ENCODE data around the gene BAD.

Gene BAD

DNA sequence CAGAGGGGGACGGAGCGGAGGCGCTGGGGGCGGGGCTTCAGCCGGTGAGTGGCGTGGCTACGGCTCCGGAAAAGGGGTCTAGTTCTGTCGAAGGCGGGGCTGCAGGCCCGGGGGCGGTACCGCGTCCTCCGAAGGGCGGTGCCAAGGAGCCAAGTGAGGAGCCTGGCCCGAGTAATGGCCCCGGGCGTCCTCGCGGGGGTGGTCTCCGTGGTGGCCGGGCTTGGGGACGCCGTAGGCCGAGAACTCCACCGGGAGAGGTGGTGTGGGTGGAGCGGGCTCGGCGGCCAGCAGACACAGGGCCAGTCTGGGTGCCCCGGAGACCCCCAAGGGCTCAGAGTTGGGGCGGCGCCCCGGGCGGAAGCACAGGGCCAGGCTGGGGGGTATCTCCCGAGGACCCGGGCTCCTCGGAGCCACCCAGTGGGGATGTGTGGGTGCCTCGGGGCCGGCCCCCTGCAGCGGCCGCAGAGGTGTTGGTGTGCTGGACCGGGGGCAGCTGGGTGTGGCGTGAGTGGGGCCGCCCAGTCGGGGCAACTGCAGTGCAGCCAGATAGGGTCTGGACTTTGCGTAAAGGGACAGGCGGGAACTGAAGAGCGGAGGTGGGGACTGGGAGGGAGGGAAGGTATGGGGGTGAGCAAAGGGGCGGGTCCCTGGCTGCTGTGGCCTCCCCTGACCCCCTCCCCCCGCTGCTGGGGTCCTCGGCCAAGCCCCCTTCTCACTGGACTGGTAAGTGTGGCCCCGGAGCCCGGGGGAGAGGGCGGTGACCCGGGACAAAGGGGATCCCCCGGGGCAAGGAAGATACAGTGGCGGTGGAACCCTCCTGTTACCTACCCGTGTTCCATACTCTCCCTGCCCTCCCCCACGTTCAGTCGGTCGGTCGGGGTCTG lies 42.7 kb downstream of the BAD start:
- no peak for DNase-seq

DNA sequence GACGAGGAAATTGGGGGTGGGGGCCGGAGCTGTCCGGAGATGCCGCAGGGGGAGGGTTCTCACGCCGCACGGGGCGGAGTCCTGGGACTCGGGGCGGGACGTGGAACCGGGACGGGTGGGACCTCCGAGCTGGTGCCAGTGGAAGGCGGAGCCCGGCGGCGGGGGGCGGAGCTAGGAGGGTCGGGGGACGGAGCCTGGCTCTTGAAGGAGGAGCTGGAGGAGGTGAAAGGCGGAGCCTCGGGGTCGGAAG lies 43.3 kb downstream of the BAD start:
- peak; percentile 77 for DNase-seq

DNA sequence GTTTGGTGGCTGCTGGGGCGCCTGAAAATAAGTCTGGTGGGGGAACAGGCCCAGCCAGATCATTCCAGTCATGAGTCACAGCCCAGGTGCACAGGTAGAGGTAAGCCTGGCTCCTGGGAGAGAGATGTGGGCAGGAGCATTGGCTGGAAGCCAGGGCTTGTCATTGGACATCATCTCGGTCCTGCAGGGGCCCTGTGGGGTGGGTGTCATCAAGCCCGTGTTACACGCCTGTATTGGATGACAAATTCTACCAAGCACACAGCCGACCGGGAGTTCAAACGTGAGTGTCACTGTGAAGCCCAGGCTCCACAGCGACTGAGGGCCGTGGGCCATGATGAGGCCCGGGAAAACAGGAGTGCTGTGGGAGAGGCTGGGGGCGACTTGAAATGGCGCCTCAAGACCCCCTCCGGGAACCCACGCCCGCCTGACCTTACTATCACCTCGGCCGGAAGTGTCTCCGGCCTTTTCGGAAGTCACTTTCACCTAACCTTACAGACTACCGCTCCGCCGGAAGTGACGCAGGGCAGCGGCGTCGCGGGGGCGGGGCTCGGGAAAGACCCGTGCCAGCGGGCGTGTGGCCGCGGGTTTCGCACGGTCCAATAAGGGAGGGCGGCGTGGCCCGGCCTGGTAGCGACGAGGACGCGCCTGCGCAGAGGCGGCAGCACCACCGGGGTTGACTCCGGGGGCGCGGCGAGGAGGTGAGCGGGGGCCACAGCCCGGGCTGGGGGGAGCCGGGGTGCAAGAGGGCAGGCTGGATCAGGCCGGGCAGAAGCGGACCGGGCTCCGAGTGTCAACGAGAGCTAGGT lies 43.8 kb downstream of the BAD start, which contains the start of gene FKBP2:
TSS of gene FKBP2 (plus strand) at position 661 of the 806 bp plus-strand sequence. CDS start 1,293 bp downstream, outside the sequence.
- DNase-seq, result peak; percentile 57

DNA sequence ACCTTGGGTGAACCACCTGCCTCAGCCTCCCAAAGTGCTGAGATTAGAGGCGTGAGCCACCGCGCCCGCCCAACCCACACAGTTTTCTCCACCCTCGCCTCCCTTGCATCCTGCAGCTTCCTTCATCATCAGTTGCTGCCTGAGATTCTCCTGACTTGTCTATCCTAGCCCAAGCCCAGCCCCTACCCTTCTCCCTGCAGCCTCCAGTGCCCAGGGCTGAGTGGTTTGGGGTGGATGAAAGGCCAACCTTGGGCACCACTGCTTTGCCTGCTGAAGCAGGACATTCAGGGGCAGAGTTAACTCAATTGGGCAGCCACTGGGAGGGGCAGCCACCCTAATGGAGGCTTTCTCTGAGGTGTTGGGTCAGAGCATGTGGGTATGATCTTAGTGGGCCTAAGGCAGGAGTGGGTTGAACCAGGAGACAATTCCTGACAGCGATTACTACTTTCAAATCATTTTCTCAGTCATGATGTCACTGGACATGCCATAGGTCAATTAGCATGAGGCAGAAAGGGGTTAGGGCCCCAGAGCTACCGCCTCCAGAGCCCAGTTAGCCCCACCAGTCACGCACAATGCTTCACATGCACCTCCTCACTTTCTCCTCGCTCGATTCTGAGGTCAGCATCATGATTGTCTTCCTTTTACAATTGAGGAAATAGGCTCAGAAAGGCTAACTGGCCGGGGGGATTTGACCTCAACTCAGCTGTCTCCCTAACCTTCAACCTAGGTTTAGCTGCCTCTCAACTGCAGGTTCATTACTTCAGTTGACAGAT lies 44.6 kb downstream of the BAD start:
- DNase-seq, result no peak

DNA sequence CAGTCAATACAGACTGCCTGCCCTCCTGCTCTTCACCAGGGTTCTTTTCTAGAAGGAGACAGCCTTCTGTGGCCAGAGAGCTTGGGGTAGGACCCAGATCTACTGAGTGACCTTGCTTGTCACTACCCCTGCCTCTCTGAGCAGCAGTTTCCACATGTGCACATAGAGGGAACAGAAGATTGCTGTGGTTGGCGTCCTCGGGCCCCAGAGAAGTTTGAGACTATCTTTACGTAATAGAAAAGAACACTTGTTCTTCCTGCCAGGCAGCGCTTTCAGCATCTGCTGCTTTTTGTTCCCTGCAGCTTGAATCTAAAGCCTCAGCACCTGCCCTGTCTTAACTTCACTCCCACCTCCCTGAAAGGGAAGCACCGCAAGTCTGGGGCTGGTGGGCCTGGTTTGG lies 45.5 kb downstream of the BAD start:
- DNase-seq, result no peak

DNA sequence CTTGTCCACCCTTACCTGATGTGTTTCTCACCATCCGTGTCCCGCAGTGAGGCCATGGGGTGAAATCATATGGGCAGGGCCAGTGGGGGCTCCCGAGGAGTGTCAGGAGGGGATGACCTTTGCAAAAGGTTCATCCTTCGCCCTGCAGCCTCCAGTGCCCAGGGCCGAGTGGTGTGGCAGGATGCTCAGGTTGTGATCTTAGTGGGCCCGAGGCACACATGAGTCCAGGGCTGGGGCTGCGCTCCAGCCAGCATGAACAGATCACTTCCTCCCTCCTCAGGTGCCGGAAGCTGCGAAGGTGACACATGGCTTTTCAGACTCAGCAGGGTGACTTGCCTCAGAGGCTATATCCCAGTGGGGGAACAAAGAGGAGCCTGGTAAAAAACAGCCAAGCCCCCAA lies 46.4 kb downstream of the BAD start:
- no peak for DNase-seq

DNA sequence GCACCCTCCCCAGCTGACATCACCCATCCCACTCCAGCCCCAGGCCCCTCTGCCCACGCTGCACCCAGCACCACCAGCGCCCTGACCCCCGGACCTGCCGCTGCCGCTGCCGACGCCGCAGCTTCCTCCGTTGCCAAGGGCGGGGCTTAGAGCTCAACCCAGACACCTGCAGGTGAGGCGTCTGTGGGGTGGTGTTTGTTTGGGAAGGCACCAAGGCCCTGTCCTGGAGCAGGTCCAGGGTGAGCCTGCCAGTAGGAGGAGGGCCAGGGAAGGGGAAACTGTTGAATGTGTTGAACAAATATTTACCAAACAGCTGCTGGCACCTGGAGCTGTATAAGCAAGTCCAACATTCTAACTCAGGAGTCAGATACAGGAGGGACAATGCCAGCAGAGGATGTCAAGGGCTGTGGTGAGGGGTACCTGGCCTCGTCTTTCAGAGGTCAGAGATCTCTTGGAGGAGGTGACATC lies 46.9 kb downstream of the BAD start:
- DNase-seq, result peak; percentile 66

DNA sequence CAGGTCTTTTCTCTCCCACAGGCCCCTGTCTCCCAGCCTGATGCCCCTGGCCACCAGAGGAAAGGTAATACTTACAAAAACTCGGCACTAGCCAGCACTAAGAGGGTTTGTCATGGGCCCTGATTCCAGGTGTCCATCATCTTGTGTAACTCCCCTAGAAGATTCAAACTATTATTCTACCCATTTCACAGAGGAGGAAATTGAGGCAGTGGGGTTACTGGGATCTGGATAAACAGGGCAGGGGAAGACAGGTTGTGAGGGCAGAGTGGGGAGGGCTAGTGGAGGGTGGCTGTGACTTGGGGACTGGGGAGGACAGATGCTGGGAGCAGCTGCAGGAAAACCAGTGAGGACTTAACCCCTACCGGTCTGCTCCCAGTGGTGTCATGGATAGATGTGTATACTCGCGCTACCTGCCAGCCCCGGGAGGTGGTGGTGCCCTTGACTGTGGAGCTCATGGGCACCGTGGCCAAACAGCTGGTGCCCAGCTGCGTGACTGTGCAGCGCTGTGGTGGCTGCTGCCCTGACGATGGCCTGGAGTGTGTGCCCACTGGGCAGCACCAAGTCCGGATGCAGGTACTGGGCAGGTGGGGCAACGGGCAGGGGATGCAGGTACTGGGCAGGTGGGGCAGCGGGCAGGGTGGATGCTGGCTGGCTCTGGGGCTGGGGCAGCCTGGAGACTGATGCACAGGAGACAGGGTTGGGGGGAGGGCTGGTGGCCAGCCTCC lies 48.9 kb downstream of the BAD start:
- no peak for DNase-seq

DNA sequence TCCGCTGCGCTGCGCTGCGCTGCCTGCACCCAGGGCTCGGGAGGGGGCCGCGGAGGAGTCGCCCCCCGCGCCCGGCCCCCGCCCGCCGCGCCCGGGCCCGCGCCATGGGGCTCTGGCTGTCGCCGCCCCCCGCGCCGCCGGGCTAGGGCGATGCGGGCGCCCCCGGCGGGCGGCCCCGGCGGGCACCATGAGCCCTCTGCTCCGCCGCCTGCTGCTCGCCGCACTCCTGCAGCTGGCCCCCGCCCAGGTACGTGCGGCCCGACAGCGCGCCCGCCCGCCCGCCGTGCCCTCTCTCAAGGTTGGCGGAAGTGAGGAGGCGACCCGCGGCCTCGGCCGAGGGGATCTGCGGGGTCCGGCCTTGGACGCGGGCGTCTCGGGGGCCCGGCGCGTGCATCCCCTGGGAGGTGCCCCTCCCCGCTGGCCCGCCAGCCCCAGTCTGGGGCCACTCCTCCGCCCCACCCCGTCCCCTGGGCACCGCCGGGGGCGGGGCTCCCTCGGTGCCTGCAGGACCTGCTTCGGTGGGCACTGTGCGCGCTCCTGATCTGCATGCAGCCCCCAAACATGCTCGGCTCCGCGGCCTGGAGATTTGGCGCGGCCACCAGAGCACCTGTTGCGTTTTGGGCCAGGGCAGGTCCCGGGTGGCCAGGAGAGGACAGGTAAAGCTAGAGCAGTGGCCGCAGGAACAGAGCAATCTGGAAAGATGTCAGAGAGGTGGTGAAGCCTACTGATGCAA lies 49.7 kb downstream of the BAD start:
- no peak for DNase-seq

DNA sequence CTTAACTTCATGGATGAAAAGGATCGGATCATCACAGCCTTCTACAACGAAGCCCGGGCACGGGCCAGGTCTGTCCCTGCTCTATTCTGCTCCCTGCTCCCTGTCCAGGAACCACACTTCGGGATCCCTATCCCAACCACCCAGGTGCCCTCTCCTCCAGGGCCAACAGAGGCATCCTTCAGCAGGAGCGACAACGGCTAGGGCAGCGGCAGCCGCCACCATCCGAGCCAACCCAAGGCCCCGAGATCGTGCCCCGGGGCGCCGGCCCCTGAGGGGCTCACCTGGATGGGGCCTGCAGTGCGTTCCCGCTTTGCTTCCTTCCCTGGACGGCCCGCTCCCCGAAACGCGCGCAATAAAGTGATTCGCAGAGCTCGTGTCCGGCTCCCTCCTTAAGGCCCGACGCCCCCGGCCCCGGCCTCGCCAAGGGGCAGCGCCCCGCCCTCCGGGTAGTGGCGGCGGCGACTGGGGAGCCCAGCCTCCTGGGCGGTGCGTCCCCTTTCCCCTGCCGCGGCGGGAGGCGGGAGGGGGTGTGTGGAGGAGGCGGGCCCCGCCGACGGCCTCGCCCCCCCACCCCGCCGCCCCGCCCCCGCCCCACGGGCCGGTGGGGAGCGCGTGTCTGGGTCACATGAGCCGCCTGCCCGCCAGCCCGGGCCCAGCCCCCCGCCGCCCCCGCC lies 50.4 kb downstream of the BAD start, which contains the start of gene VEGFB:
TSS of gene VEGFB (plus strand) at position 672 of the 674 bp plus-strand sequence. CDS start 250 bp downstream, outside the sequence.
- no peak for DNase-seq

DNA sequence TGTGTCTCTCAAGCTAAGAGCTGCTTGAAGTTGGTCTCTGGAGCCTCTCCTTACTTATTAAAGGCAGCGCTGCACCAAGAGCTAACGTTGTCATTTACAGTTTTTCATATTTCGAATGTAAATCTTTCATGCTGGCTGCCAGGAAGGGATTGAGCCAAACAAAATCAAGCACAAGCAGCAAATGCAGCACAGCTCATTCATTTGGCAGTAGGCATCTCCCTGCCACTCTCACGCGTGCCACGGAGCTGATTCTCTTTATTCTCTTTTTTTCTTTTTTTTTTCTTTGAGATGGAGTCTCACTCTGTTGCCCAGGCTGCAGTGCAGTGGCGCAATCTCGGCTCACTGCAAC lies 51.5 kb downstream of the BAD start:
- DNase-seq, result no peak

DNA sequence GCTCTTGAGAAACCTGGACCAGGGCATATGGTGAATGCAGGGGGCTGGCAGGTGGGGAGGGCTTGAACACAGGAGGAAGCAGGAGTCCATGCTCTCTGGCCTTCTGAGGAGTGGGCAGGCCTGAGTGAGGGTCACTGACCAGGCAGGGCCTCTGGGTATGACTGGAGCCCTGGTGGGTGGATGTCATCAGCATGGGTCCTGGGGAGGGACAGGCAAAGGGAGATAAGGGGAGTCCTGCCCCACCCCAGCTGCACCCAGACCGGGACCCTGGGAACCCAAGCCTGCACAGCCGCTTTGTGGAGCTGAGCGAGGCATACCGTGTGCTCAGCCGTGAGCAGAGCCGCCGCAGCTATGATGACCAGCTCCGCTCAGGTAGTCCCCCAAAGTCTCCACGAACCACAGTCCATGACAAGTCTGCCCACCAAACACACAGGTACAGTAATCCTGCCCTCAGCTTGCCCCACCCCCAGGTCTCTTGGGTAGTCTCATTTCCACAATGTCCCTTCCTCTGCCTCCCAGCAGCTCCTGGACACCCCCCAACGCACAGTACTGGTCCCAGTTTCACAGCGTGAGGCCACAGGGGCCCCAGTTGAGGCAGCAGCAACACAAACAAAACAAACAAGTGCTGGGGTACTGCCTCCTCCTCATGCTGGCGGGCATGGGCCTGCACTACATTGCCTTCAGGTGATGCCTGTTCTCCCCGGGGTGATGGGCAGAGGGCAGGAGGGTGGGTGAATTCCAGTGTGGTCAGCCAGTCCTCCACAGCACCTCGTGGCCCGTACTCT lies 52.1 kb downstream of the BAD start:
- no peak for DNase-seq

DNA sequence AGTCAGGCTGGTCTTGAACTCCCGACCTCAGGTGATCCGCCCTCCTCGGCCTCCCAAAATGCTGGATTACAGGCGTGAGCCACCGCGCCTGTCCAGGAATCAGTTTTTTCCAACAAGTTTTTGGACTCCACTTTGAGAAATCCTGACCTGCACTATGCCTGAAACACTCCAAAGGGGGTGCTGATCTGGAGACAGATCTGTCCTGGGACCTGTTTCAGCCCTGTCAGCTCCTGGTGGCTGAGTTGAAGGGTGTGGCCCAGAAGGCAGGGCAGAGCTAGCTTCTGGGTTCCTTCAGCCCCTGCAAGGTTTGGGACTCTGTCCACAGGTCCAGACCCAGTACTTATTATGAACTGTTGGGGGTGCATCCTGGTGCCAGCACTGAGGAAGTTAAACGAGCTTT lies 52.9 kb downstream of the BAD start:
- DNase-seq, result no peak

DNA sequence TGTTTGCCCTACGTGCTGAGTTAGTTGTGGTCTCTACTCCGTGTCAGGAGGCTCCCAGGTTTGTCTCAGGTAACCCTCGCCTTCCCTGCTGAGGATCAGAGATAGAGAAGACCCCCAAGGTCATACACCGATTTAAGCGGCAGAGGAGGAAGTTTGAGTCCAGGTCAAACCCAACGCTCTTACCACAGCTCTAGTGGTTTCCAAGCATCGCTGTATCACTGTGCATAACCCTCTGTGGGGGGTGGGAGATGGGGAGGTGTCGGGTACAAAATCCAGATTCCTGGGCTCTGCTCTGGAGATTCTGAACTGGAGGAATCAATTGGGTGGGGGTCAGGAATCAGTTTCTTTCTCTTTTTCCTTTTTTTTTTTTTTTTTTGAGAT lies 53.5 kb downstream of the BAD start:
- no peak for DNase-seq

DNA sequence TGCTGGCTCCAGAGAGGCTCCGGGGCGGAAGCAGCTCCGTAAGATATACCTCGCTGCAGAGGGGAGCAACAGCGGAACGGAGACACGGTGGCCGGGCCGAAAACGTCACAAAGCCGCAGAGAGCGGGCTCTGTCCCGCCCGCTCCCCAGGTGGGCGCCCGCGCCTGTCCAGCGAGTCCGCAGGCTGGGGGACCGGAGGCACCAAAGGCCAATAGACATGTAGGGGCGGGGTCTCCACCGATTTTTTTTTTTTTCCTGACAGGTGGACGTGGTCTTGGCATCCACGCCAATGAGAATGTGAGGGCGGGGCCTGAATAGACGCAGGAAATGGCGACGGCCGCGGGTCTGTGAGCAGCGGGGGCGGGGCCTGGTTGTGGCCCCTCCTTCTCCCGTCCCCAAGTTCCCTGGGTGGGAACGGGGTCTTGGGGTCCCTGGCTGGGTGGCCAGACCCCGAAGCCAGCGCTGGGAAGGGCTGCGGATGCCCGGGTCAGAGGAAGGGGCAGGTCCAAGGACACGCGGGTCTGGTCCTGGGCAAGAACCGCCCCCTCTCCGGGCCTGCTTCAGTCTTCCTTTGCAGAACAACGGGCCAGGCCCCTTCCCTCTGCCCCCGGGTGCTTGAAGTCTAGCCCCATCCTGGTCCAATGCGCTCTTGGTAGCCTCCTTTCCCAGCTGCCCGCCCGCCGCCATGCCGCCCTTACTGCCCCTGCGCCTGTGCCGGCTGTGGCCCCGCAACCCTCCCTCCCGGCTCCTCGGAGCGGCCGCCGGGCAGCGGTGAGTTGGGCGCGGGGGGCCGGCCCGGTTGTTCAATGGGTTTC lies 54.1 kb downstream of the BAD start, which contains the start of gene DNAJC4:
TSS of gene DNAJC4 (plus strand) at position 378 of the 814 bp plus-strand sequence. CDS start at position 685, 307 bp downstream.
- peak; percentile 72 for DNase-seq

DNA sequence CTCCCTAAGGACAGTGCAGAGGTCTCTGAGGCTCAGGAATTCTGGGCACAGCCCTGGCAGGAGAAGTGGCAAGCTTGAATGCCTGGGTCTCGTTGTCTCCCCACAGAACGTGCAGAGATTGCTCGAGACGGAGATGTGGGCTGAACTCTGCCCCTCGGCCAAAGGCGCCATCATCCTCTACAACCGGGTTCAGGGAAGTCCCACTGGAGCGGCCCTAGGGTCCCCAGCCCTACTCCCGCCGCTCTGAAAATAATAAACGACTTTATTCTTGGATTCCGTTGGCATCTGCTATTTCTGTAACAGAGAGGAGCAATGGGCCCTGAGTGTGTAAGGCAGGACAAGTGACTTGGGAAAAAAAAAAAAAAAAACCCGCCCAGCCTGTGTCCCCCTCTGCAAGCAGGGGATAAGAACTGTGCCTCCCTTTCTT lies 54.7 kb downstream of the BAD start:
- no peak for DNase-seq

DNA sequence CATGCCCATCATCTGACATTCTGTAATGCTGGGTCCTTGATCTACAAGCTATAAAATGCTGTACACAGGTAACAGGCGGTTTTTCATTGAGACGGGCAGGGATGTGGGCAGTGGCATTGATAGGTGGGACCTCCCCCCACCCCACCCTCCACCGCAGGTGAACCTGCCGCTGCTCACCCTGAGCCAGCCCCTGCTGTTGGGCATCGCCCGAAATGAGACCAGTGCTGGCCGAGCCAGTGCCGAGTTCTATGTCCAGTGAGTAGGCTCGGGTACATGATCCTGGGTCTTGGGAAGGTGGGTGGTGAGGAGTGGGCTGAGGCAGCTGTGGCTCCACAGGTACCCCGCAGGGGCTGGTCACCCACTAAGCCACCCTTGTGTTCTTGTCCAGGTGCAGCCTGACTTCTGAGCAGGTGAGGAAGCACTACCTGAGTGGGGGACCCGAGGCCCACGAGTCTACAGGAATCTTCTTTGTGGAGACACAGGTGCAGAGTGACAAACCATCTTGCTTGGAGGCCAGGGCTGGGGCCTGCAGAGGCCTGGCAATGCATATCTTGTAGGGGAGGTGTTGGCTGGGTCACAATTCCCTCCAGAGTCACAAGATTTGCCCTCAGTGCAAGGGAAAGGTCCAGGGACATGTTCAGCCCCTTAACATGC lies 55.2 kb downstream of the BAD start:
- DNase-seq, result no peak

DNA sequence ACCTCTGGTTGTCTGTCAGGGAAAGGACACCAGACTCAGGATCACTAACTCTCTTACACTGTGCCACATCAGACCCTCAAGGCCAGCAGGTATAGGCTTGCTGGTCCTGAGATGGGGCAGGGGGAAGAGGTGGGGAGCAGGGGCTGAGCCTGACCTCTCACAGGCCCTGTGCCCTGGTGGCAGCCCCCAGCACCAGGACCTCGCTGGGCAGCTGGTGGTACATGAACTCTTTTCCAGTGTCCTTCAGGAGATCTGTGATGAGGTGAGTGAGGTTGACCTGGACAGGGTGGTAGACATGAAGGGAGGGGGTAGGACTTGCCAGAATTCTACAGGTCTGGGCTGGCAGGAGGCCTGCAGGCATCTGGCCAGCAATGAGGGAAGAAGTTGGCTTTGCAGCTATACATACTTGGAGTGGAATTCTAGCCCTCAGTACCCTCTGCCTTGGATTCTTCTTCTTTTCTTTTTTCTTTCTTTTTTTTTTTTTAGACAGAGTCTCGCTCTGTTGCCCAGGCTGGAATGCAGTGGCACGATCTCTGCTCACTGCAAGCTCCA lies 57.0 kb downstream of the BAD start:
- DNase-seq, result no peak

All from NCI-H2081 treated with DMSO at 0.1 percent for 48 hours (cell line).